ENCODE data around the gene LTK.

LTK gene

DNA sequence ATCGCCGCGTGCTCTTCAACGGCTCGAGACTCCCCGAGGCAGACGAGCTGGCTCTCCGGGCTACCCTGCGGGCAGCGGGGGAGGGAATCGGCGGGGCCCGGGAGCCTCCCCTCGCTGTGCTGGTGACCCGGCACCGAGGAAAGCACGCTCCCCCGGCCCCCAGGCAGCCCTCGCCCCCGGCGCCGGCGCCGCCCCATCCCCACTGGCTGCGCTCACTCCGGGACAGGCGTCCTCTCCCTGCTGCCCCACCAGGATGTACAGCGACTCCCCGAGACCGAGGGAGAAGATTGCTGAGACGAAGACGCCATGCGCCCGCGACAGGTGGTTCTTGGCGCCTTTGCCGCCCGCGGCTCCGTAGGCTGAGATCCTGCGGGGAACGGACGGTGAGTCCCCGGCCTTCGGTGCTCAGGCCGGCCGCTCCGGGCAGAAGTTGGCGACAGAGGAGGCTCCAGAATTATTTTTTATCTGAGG, 1.7 kb downstream of the LTK start:
- no peak overlapping the region for H3K27ac Mint-ChIP-seq
- H3K4me1 Mint-ChIP-seq (ENCODE audit: low read depth), result peaks cover 17% of the 10 kb centered on the region
- H3K4me3 Mint-ChIP-seq, result peak overlapping the region; percentile 61
- H3K36me3 Mint-ChIP-seq (ENCODE audit: low read depth), result peaks cover 8% of the 10 kb centered on the region
- H3K27me3 Mint-ChIP-seq (ENCODE audit: low read depth), result peaks cover 52% of the 10 kb centered on the region
- no peaks in the 10 kb centered on the region for H3K9me3 Mint-ChIP-seq

GRCh38 chr15:41511331-41511898, 2.2 kb downstream of the LTK start:
- Mint-ChIP-seq H3K4me1 (ENCODE audit: low read depth) (peaks cover 17% of the 10 kb centered on the region), H3K27me3 (ENCODE audit: low read depth) (peaks cover 55% of the 10 kb centered on the region), H3K4me3 (no peak overlapping the region), H3K27ac (no peak overlapping the region), H3K9me3 (no peaks in the 10 kb centered on the region), H3K36me3 (ENCODE audit: low read depth) (peaks cover 3% of the 10 kb centered on the region)

DNA sequence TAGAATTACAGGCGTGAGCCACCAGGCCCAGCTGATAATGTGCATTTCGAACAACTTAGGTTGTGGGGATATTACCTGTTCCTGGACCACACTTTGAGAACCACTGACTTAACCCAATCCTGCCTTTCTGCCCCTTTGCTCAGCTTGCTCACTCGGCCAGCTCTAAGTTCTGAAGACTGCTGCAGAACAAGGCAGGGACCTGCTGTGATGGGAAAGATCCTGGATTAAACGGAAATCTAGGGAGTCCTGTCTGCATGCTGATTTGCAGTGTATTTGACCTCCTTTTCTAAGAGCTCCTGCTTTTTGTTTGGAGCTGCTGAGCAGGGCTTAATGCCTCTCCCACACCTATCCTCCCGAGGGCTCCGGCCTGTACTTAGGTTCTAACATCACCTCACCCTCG, 2.9 kb downstream of the LTK start:
- Mint-ChIP-seq H3K4me3 (no peak overlapping the region), H3K36me3 (ENCODE audit: low read depth) (peaks cover 2% of the 10 kb centered on the region), H3K27ac (no peak overlapping the region), H3K4me1 (ENCODE audit: low read depth) (peaks cover 17% of the 10 kb centered on the region), H3K27me3 (ENCODE audit: low read depth) (peaks cover 55% of the 10 kb centered on the region), H3K9me3 (no peaks in the 10 kb centered on the region)

GRCh38 chr15:41507820-41508290, 5.8 kb downstream of the LTK start:
- H3K36me3 Mint-ChIP-seq (ENCODE audit: low read depth), result no peaks in the 10 kb centered on the region
- peaks cover 57% of the 10 kb centered on the region for H3K27me3 Mint-ChIP-seq (ENCODE audit: low read depth)
- H3K4me1 Mint-ChIP-seq (ENCODE audit: low read depth), result peaks cover 5% of the 10 kb centered on the region
- H3K27ac Mint-ChIP-seq, result no peak overlapping the region
- no peaks in the 10 kb centered on the region for H3K9me3 Mint-ChIP-seq
- no peak overlapping the region for H3K4me3 Mint-ChIP-seq

DNA sequence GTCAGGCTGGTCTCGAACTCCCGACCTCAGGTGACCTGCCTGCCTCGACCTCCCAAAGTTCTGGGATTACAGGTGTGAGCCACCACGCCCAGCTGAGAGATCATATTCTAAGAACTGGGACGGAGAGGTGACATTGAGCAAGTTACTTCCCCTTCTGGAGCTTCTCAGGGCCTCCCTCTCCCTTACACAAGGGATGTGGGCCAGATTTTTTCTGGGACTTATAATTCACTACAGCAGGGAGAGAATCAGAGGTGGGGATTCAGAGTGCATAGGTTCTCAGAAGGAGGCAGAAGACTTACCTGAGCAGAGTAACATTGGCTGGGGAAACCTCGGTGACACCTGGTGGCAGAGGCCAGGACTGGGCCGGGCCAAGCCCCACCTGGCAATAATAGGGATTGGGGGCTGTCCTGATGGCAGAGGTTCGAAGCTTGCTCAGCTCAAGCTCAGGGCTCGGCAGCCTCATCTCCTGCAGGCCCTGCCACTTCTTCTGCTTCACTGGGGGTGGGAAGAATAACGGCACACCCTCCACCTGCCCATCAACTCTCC, 6.8 kb downstream of the LTK start:
- Mint-ChIP-seq H3K36me3 (ENCODE audit: low read depth) (no peaks in the 10 kb centered on the region), H3K9me3 (no peaks in the 10 kb centered on the region), H3K27ac (no peak overlapping the region), H3K4me3 (no peak overlapping the region), H3K27me3 (ENCODE audit: low read depth) (peaks cover 56% of the 10 kb centered on the region), H3K4me1 (ENCODE audit: low read depth) (peaks cover 2% of the 10 kb centered on the region)

GRCh38 chr15:41505776-41506175, 7.9 kb downstream of the LTK start:
- H3K27ac Mint-ChIP-seq, result no peak overlapping the region
- no peaks in the 10 kb centered on the region for H3K36me3 Mint-ChIP-seq (ENCODE audit: low read depth)
- peaks cover 64% of the 10 kb centered on the region for H3K27me3 Mint-ChIP-seq (ENCODE audit: low read depth)
- H3K9me3 Mint-ChIP-seq, result no peaks in the 10 kb centered on the region
- H3K4me1 Mint-ChIP-seq (ENCODE audit: low read depth), result peaks cover 6% of the 10 kb centered on the region
- H3K4me3 Mint-ChIP-seq, result no peak overlapping the region

GRCh38 chr15:41504751-41505492, 8.7 kb downstream of the LTK start:
- H3K9me3 Mint-ChIP-seq, result no peaks in the 10 kb centered on the region
- no peaks in the 10 kb centered on the region for H3K36me3 Mint-ChIP-seq (ENCODE audit: low read depth)
- H3K4me1 Mint-ChIP-seq (ENCODE audit: low read depth), result peaks cover 6% of the 10 kb centered on the region
- no peak overlapping the region for H3K4me3 Mint-ChIP-seq
- peaks cover 63% of the 10 kb centered on the region for H3K27me3 Mint-ChIP-seq (ENCODE audit: low read depth)
- no peak overlapping the region for H3K27ac Mint-ChIP-seq

GRCh38 chr15:41503669-41504010, 10.0 kb downstream of the LTK start:
- no peak overlapping the region for H3K27ac Mint-ChIP-seq
- peak overlapping the region; percentile 15 for H3K4me3 Mint-ChIP-seq
- H3K36me3 Mint-ChIP-seq (ENCODE audit: low read depth), result no peaks in the 10 kb centered on the region
- H3K9me3 Mint-ChIP-seq, result no peaks in the 10 kb centered on the region
- H3K27me3 Mint-ChIP-seq (ENCODE audit: low read depth), result peaks cover 68% of the 10 kb centered on the region
- peaks cover 6% of the 10 kb centered on the region for H3K4me1 Mint-ChIP-seq (ENCODE audit: low read depth)

GRCh38 chr15:41502795-41503668, 10.6 kb downstream of the LTK start:
- peaks cover 6% of the 10 kb centered on the region for H3K4me1 Mint-ChIP-seq (ENCODE audit: low read depth)
- no peaks in the 10 kb centered on the region for H3K9me3 Mint-ChIP-seq
- peaks cover 70% of the 10 kb centered on the region for H3K27me3 Mint-ChIP-seq (ENCODE audit: low read depth)
- peak overlapping the region; percentile 64 for H3K4me3 Mint-ChIP-seq
- no peak overlapping the region for H3K27ac Mint-ChIP-seq
- H3K36me3 Mint-ChIP-seq (ENCODE audit: low read depth), result no peaks in the 10 kb centered on the region

GRCh38 chr15:41501931-41502794, 11.5 kb downstream of the LTK start:
- H3K27me3 Mint-ChIP-seq (ENCODE audit: low read depth), result peaks cover 71% of the 10 kb centered on the region
- no peaks in the 10 kb centered on the region for H3K9me3 Mint-ChIP-seq
- peaks cover 6% of the 10 kb centered on the region for H3K4me1 Mint-ChIP-seq (ENCODE audit: low read depth)
- peaks cover 2% of the 10 kb centered on the region for H3K36me3 Mint-ChIP-seq (ENCODE audit: low read depth)
- H3K4me3 Mint-ChIP-seq, result peak overlapping the region; percentile 64
- no peak overlapping the region for H3K27ac Mint-ChIP-seq

GRCh38 chr15:41501191-41501917, 12.3 kb downstream of the LTK start:
- no peak overlapping the region for H3K27ac Mint-ChIP-seq
- H3K36me3 Mint-ChIP-seq (ENCODE audit: low read depth), result peaks cover 2% of the 10 kb centered on the region
- H3K4me3 Mint-ChIP-seq, result peak overlapping the region; percentile 63
- peaks cover 6% of the 10 kb centered on the region for H3K4me1 Mint-ChIP-seq (ENCODE audit: low read depth)
- H3K9me3 Mint-ChIP-seq, result no peaks in the 10 kb centered on the region
- peaks cover 76% of the 10 kb centered on the region for H3K27me3 Mint-ChIP-seq (ENCODE audit: low read depth)

DNA sequence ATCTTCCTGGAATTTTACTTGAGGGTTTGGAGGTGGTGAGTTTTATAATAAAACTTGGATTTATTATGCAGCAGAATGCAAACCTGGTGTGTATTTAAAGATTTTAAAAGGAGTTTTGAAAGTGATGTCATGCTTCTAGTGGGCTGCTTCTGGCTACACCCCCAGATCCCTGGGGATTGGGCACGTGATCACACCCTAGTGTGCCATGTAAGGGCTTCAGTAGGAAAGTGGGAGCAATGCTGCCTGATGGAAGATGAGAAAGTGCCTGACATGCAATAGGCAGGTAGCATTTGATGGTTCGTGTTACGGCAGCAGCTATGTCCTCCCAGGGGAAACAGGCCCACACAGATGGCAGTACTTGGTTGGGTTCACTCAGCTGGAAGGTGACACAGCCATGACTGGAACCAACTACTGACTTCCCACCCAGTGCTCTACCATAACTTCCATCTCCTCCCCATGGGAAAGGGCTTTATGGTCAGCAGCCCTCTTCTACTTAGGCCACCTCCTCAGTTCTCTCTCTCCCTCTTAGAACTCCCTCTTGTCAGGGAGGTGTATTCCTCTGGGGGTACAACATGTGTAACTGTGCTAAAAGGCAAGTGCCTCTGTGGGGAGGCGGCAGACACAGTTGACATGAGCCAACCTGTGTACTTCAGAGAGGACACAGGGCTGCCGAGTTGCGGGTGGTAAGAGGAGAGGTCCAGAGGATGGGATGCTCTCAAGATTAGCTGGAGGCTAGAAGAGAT, 14.3 kb downstream of the LTK start:
- peaks cover 2% of the 10 kb centered on the region for H3K36me3 Mint-ChIP-seq (ENCODE audit: low read depth)
- H3K27me3 Mint-ChIP-seq (ENCODE audit: low read depth), result peaks cover 76% of the 10 kb centered on the region
- H3K4me3 Mint-ChIP-seq, result no peak overlapping the region
- H3K4me1 Mint-ChIP-seq (ENCODE audit: low read depth), result peaks cover 6% of the 10 kb centered on the region
- no peaks in the 10 kb centered on the region for H3K9me3 Mint-ChIP-seq
- no peak overlapping the region for H3K27ac Mint-ChIP-seq

DNA sequence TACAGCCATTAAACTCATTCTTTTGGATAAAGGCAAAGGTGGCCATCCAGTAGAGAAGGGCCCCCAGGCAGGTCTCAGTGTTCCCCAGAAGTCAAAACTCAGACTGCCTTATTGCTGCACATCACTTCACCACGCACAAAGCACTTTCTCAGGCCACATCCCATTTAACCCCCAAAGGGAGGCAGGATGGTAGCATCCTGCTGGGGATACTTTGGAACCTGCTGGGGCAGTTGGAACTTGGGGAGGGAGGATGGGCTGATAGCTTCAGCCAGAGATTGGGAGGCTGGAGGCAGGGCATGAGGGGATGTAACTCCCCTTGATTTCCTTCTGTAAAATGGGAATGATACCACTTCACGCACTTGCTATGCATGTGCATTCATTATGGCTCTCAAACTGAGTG, 15.0 kb downstream of the LTK start:
- no peak overlapping the region for H3K27ac Mint-ChIP-seq
- no peaks in the 10 kb centered on the region for H3K9me3 Mint-ChIP-seq
- peaks cover 2% of the 10 kb centered on the region for H3K36me3 Mint-ChIP-seq (ENCODE audit: low read depth)
- H3K4me3 Mint-ChIP-seq, result no peak overlapping the region
- peaks cover 6% of the 10 kb centered on the region for H3K4me1 Mint-ChIP-seq (ENCODE audit: low read depth)
- H3K27me3 Mint-ChIP-seq (ENCODE audit: low read depth), result peaks cover 74% of the 10 kb centered on the region

Measured in T-helper 1 cell treated with Interleukin-12 subunit alpha and Interleukin-12 subunit beta and Interleukin-4 antibody, amounts not matched to agents 30 μg/mL and 1 μg/mL, for 36 hours (primary cell).